GM18861 (cell line): ENCODE measurements around the gene ARID5B.
A peak's percentile ranks its signal among the peaks of the same experiment; 100 is the strongest.
"Not testable (repeated sequence)": the region's sequence is repeated elsewhere in the genome, so short reads cannot be mapped to it uniquely, and the experiment has no call there.

Experiments
- ATAC-seq: cut with Tn5 transposase; IDR thresholded peaks from one replicate; pipeline ENCODE4 v1.9.1; 2021; ENCODE audit not compliant: unreplicated experiment

The ARID5B gene

DNA sequence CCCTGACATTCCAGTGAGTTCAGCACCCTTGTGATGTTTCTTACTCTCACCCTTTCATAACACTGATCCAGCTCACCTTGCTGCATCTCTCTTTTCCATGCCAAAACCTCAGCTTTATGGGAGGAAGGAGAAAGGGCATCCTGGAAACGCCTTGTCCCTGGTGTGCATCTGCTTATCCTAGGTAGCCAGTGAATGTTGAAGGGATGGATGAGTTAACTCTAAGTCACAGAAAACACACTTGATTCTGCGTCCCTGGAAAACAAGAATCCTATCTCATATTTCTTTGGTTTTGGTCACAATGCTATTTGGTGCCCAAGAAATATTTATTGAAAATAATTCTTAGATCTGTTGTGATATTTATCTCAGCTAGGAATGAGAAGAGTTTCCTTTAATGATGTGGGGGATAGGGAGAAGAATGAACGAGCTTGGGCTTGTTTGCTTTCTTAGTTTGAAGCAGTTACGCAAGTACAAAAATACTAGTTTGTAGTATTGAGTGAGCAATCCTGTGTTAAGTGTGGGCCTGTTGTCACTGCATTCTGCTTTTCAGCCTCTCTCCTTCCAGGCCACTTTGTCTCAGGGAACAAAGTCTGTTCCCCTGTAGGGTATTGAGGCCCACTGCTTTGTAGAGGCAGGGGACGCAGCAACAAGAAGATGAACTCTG lies 126.5 kb downstream of the ARID5B start:
- ATAC-seq = no peak

DNA sequence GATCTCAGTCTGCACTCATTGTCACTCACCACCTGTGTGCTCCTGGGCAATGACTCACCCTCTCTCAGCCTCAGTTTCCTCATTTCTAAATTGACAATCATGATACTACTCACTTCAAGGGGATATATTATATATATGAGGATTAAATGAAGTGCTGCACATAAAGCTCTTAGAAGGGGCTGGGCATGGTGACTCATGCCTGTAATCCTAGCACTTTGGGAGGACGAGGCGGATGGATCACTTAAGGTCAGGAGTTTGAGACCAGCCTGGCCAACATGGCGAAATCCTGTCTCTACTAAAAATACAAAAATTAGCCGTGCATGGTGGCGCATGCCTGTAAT lies 127.0 kb downstream of the ARID5B start:
- not testable (repeated sequence) for ATAC-seq

GRCh38 chr10:62029401-62029800 lies 127.9 kb downstream of the ARID5B start:
- ATAC-seq = no peak

GRCh38 chr10:62031507-62031906 lies 130.0 kb downstream of the ARID5B start:
- ATAC-seq = no peak

GRCh38 chr10:62033125-62033524 lies 131.6 kb downstream of the ARID5B start:
- ATAC-seq = no peak

GRCh38 chr10:62034096-62034640 lies 132.7 kb downstream of the ARID5B start:
- ATAC-seq = no peak

- no peak for ATAC-seq
Observed at GRCh38 chr10:62036186-62037081, 134.9 kb downstream of the ARID5B start.

- no peak for ATAC-seq
Observed at GRCh38 chr10:62037166-62037831, 135.8 kb downstream of the ARID5B start.

DNA sequence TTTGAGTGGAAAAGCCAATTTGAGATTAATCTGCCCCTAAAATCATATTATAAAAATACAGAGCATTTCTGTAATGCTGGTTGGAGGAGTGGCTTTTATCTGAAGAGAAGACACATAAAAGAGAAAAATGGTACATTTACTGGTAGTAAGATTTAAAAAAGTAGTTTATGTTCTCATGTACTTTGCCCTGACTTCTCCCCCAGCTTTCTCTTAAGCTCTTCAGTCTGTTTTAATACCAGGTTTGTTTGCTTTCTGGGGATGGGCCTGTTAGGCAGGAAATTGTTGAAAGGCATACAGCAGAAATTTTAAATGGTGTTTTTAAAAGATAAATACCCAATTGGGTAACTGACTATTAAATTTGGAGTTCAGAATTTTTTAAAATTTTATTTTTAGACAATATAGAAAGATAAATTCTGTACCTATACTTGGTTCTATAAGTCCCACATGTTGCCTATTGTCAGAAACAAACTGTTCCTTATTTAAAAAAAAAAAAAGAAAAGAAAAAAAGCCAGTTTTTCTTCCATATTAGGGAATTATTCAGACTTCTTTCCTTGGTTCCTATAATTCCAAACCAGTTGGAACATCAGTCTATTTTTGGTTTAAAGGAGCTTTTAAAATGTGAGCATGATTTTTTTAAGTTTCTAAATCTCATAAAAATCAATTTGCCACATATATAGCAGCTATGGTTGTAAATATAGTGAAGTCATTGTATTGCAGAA lies 136.6 kb downstream of the ARID5B start:
- no peak for ATAC-seq

- ATAC-seq = peak; percentile 53
Observed at GRCh38 chr10:62038609-62039190, 137.2 kb downstream of the ARID5B start.

DNA sequence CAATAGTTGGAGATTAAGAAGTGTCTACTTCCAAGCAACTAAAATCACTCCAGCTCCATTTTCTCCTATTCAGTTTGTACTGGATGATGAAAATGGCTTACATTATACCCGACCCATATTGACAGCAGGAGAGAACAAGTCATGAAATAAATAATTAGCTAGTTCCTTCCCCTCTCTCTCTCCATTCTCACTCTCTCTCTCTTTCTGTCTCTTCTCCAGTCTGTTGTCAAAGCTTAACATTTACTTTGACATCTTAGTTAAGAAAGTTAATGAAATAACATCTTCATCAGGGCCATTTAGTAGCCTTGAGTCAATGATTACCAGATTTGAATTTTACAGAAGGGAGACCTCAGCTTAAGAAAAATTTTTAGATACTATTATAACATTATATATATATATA lies 138.5 kb downstream of the ARID5B start:
- no peak for ATAC-seq

DNA sequence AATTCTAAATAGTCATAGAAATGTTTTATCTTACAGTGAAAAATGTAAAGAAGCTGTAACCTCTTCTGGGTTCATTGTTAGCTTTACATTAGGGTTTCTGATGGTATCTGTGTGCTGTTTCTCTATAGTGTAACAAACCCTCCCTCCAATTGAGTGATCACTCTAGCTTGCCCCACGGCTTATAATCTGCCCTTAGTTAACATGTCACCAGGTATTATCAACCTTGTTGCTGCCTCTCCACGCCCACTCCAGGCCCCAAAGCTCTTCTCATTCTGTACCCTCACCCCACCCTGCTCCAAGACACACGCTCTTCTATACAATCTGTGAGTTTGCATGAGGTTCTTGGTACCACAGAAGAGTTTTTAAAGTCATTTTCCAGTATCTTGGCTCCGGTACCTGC lies 139.4 kb downstream of the ARID5B start:
- no peak for ATAC-seq

GRCh38 chr10:62043421-62044021 lies 142.0 kb downstream of the ARID5B start:
- no peak for ATAC-seq

DNA sequence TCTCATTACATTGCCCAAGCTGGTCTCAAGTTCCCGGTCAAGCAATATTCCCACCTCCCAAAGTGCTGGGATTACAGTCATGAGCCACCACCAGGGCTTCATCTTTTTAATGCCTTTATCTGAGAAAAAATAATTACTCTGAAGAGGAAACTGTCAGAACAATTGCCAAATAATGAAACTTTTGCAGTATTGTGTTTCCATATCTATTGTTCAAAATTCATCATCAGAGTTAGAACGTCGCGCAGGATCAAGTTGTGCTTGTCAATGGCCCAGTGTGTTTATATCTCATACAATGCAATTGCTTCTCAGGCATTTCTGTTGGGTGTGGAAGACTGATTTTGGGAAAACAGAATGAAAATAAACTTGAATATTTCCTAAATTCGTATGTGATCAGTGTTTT lies 143.1 kb downstream of the ARID5B start:
- no peak for ATAC-seq

- ATAC-seq = no peak
Observed at GRCh38 chr10:62045765-62046521, 144.4 kb downstream of the ARID5B start.

GRCh38 chr10:62046522-62047227 lies 145.2 kb downstream of the ARID5B start:
- ATAC-seq = peak; percentile 59

DNA sequence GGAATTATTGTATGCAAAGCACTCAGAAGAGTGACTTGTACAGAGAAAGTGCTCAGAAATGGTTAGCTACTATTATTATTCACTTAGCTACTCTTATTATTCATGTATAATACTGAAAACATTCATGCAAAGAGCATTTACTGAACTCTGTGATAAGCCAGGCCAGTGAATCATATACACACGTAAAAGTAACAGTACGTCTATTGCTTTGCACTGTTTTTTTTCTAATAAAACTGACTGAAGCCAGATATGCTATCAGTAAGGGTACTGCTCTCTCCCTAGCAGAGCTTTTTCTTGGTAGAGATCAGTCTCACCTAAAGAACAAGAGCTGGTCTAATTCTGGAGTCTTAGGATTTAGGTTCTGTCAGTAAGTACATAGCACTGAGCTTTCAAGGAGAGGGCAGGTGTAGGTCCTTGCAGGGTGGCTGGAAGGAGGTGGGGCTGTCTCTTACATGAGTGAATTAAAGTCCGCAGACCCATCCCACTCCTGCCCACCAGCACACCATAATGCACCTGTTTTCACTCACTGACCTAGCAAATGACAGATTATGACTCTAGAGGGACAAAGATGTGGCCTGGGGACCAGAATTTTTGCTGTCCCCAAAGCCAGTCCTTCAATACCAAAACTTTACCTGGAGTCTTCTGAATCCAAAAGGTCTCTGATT lies 145.9 kb downstream of the ARID5B start:
- no peak for ATAC-seq

GRCh38 chr10:62047960-62048383 lies 146.5 kb downstream of the ARID5B start:
- no peak for ATAC-seq
